Hematopoietic multipotent progenitor cell (in vitro differentiated cells): ENCODE measurements around the gene ACTR8. TPM values are rescaled to one million over a fixed set of nuclear protein-coding genes. Genes with fewer than 3 reads are reported as not detected.
"Not testable (repeated sequence)": the region's sequence is repeated elsewhere in the genome, so short reads cannot be mapped to it uniquely, and the experiment has no call there.

Experiments used
- DNase-seq, 3 donors: peaks; one replicate each; pipeline ENCODE4 v3.0.0-alpha.2; 2011 to 2015; ENCODE audit warnings: low read depth in 2 of 3, low spot score in 2 of 3
- total RNA-seq: library from RNA; depleted of rRNA; stranded (reverse); fragments of >200 nt; gene quantifications from one replicate; pipeline ENCODE4 v1.2.3, GENCODE V29; 2012

The ACTR8 gene
- total RNA-seq = 21.0 TPM

DNA sequence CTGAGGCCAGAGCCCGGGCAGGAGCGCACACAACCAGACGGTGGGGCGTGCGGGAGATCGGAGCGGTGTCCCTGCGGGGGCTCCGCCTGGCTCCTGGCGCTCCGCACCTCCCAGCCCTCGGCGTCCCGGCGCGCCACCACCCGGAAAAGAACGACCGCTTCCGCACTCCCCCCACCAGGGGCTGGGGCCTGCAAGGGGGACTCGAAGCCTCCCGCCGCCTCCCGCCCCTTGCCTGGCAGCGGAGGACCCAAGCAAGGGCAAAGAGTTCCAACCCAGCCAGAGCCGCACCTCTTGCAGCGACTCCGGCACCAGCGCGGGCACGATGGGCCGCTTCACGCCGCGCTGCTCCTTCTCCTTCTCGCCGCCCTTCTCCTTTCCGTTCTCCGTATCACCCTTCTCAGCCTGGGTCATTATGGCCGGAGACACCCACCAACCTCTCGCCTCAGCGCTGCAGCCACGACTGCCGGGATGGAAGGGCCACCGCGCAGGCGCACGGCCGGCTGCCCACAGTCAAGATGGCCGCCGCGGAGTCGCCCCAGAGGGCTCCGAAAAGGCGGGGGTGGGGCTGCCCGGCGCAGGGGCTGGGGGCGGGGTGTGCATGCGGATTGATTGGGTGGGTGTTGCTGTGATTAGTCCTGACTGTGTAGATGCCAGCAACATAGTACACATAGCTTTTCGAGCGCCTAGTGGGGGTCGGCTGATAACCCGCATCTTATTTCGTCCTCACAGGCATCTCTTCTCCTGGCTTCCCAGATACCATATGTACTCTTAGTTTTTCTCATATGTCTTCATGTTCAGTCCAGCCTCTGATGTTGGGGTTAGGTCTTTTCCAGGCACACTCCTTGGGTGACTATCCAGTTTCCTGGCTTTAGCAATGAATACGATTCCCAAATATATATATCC lies at the start of gene ACTR8:
Gene ACTR8 (minus strand): TSS at position 462 of the 903 bp plus-strand sequence. CDS start 51 bp downstream, at position 411.
- peak; percentile 75 to 90 (median 88) for DNase-seq

GRCh38 chr3:53927208-53927872 lies 45.4 kb upstream of the ACTR8 start:
- not testable (repeated sequence) for DNase-seq

DNA sequence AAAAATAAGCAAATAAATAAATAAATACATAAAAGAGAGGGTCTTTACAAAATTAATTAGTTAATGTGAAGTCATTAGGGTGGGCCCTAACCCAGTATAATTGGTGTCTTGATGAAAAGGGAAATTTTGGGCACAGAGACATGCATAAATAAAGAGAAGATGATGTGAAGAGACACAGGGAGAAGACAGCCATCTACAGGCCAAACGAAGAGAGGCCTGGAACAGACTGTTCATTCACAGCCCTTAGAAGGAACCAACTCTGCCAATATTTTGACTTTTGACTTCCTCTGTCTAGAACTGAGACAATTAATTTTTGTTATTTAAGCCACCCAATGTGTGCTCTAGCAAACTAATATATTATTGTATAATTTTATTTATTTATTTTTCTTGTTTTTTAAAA lies 39.3 kb upstream of the ACTR8 start:
- DNase-seq = peak in 2 of 3 donors; percentile 8 to 41

- no peak for DNase-seq
These were observed 37.8 kb upstream of the ACTR8 start for GRCh38 chr3:53919741-53920140.

DNA sequence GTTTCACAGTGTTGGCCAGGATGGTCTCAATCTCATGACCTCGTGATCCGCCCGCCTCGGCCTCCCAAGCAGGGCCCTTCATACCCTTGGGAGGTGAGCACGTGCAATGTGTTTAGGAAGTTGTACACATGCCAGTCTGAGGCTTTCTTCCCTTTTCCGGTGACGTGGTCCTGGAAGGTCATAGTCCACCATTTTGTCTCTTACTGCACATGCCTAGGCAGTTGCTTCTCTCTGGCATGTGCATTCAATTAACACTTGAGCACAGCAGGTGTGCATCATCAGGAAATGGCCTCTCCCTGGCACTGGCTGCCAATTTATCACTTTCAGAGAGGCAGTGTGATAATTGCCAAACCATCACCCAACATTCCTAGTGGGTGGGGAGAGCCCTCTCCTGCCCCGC lies 31.4 kb upstream of the ACTR8 start:
- DNase-seq = no peak

DNA sequence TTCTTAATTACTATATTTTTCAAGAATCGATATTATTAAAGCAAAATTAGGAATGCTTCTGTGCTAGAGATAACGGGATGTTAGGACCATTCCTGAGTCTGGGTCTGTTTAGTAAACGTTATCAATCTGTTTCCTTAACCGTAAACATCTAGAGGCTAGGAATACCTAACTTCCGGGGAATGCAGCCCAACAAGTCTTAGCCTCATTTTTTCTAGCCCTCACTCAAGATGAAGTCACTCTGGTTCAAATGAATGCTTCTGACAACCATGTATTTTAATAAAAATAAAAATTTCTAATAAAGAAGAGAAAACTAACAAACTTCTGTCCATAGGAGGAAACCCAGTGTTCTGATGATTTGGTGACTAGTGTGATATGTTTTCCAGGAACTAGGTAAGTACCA lies 20.8 kb upstream of the ACTR8 start:
- no peak for DNase-seq

DNA sequence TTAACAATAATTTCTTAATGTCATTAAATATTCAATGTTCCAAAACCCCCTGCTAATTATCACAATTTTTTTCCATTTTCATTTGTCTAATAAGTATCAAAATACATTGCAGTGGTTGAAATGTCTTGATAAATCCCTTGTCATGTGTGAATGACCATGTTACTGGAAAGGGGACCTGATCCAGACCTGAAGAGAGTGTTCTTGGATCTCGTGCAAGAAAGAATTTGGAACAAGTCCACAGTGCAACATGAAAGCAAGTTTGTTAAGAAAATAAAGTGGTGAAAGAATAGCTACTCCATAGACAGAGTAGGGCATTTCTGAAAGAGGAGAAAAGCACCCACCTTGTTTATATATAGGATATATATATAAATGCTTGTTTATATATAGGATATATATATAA lies 20.1 kb upstream of the ACTR8 start:
- DNase-seq = no peak

- DNase-seq = no peak
These were observed 18.8 kb upstream of the ACTR8 start for GRCh38 chr3:53900666-53901331.

DNA sequence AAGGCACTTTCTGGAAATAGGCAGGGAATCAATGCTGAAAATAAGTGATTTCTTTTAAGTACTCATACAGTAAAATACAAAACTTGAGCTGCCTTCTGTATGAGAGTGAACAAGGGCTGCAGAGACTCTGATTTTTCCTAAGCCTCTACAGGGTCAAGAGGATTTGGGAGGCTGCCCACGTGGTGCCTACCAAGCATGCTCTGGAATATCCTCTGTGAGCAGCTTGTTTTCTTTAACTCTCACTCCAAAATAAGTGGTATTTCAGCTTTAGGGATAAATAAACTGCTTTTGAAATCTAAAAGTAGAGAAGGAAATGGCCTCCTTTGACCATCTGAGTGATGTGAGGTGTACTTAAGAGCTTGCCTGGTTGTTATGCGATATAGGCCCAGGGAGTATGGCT lies 17.8 kb upstream of the ACTR8 start:
- DNase-seq = no peak

GRCh38 chr3:53892286-53892637 lies 10.3 kb upstream of the ACTR8 start:
- DNase-seq = no peak

DNA sequence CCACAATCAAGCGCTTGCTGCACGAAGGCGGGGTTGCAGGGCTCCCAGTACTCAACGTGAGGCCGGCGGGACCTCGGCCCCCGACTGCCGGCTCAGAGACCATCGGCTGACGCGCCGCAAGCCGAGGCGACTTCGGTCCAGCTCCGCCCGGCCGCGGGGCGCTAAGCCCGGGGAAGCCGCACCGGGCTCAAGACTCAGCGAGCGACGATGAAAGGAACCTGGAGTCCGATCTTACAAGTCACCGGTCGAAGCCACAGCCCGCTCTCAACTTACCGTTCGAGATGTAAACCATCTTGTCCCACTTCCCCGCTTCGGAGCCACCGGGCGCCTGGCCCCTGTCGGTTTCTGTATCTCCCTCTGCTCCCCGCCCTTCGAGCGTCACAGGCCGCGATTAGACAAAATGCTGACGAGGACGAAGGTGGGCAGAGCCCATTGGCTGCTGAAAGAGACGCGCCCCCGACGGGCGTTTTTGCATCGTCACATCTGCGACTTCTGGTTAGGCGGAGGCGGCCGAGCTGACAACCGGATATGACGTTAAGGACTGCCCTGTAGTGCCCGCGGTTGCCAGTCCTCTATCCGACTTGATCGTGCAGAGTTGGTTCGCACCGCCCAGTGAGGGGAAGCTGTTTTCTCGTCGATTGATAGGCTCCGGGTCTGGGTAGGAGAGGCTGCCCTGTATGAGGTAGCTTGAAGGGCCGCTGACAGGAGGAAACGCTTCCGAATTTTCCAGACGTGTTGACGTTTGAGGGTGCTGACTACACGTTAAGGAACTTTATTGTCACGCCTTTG lies 9.7 kb upstream of the ACTR8 start, which contains the start of gene SELENOK:
Gene SELENOK (minus strand): TSS at position 363 of the 789 bp plus-strand sequence.
- DNase-seq = peak; percentile 93 to 99 (median 99)

GRCh38 chr3:53890726-53891475 lies 8.9 kb upstream of the ACTR8 start:
- peak; percentile 34 to 48 (median 44) for DNase-seq

GRCh38 chr3:53888232-53888631 lies 6.3 kb upstream of the ACTR8 start:
- DNase-seq = peak in 1 of 3 donors; percentile 47

- DNase-seq = no peak
These were observed 5.5 kb upstream of the ACTR8 start for GRCh38 chr3:53887446-53887845.

DNA sequence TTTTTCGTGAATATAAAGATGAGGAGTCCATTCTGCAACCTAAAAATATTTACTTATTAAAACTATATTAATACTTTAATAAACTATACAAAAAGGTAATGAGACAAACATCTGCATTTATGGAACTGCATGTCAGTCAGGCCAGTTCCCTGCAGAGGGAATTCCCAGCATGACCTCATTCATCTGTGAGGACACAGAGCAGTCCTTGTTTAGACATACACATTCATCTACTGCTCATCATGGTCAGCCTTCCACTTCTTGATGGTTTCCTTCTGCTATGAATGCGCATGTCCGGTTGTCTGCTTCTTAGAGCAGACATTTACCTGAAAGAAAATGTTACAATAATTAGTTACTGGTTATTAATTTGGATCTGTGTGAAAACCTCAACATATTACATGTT lies 3.3 kb upstream of the ACTR8 start:
- no peak for DNase-seq

DNA sequence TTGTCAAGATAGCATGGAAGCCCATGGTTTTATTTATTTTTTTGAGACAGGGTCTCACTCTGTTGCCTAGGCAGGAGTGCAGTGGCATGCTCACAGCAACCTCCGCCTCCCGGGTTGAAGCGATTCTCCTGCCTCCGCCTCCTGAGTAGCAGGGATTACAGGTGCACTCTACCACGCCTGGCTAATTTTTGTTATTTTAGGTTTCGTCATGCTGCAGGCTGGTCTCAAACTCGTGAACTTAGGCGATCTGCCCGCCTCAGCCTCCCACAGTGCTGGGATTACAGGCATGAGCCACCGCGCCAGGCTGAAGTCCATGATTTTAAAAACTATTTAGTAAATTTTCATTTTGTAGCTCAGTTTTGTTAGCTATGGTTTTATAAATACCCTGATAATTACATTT lies 2.7 kb upstream of the ACTR8 start:
- DNase-seq = no peak

- no peak for DNase-seq
These were observed 1.1 kb upstream of the ACTR8 start for GRCh38 chr3:53883008-53883407.

DNA sequence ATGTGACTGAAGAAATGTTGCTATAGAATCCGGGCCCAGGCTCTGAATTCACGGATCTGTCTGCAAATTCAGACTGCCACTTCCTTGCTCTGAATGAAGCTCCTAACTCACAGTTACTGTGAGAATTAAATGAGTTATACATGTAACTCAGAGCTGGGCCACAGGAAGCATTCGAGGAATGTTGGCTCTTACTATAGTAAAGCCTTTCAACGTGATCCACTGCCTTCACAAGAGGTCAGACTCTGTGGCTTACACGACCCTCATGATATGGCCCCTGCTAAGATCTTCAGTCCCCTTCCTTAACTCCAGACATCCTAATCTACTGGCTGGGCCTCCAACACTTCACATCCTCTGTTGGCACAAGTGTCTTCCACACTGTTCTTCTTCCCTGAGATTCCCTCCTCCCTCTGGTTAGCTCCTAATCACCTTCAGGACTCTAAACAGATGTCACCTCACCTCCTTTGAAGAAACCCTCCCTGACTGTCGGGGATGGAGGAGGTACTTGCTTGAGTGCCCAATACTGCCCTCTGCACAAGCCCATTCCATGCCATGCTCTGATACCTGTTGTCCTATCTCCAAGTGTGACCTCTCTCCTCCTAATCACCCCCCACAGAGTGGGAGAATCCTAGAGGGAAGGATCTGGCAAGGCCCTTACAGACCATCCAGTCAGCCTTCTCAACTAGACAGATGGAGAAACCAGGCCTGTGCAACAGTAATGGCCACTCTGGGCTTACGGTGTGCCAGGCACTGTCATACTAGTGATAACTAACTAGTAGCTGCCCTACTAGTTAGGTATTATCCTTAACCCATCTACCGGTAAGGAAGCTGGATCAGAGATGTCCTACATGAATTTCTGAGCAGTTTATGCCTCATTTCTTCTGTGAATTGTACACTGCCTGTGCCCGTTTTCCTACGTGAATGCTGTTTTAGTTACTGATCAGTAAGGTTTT lies 1.3 kb downstream of the ACTR8 start:
- no peak for DNase-seq
